ENCODE data around the gene PPARGC1A.

GRCh38 chr4:23853986-23854660 lies 35.7 kb downstream of the PPARGC1A start:
- TF ChIP-seq POLR2A (IDR thresholded peaks at IDR 0.05; ENCODE audit: low read depth, low read length) = no peak
- no peak for TF ChIP-seq POLR2AphosphoS5 (IDR thresholded peaks at IDR 0.05; ENCODE audit: low read depth, low read length)
- no peak for TF ChIP-seq POU2F2 (IDR thresholded peaks at IDR 0.05; ENCODE audit: low read depth, low read length)
